NCI-H2171 treated with DMSO at 0.1 percent for 48 hours (cell line): ENCODE measurements around the gene C1QTNF6.

Experiments used
- DNase-seq: peaks from one replicate; lab custom pipeline; 2025; lab: John Stamatoyannopoulos, UW

Gene C1QTNF6

GRCh38 chr22:37162221-37163095 lies 25.6 kb downstream of the C1QTNF6 start:
- DNase-seq = no peak

- peak; percentile 43 for DNase-seq
Observed at GRCh38 chr22:37161443-37161842, 26.6 kb downstream of the C1QTNF6 start.

- no peak for DNase-seq
Observed at GRCh38 chr22:37160027-37160426, 28.0 kb downstream of the C1QTNF6 start.

- no peak for DNase-seq
Observed at GRCh38 chr22:37158963-37159290, 29.1 kb downstream of the C1QTNF6 start.

- DNase-seq = no peak
Observed at GRCh38 chr22:37157516-37158285, 30.3 kb downstream of the C1QTNF6 start.

GRCh38 chr22:37156686-37157435 lies 31.2 kb downstream of the C1QTNF6 start:
- no peak for DNase-seq

- DNase-seq = no peak
Observed at GRCh38 chr22:37155971-37156370, 32.1 kb downstream of the C1QTNF6 start.

GRCh38 chr22:37154925-37155712 lies 32.9 kb downstream of the C1QTNF6 start:
- no peak for DNase-seq

GRCh38 chr22:37153901-37154300 lies 34.1 kb downstream of the C1QTNF6 start:
- no peak for DNase-seq

GRCh38 chr22:37151401-37151800 lies 36.6 kb downstream of the C1QTNF6 start:
- no peak for DNase-seq

GRCh38 chr22:37150701-37151100 lies 37.3 kb downstream of the C1QTNF6 start:
- no peak for DNase-seq

GRCh38 chr22:37148742-37149665 lies 39.0 kb downstream of the C1QTNF6 start:
- DNase-seq = no peak

GRCh38 chr22:37148031-37148651 lies 39.9 kb downstream of the C1QTNF6 start:
- no peak for DNase-seq

GRCh38 chr22:37147186-37147990 lies 40.7 kb downstream of the C1QTNF6 start:
- no peak for DNase-seq

- DNase-seq = no peak
Observed at GRCh38 chr22:37146507-37147180, 41.4 kb downstream of the C1QTNF6 start.

- DNase-seq = no peak
Observed at GRCh38 chr22:37146051-37146385, 42.0 kb downstream of the C1QTNF6 start.

GRCh38 chr22:37145180-37146050 lies 42.6 kb downstream of the C1QTNF6 start:
- DNase-seq = no peak

GRCh38 chr22:37144180-37144554 lies 43.9 kb downstream of the C1QTNF6 start:
- no peak for DNase-seq
